OCI-LY1 (cell line): ENCODE results near the gene FSD1L.

Source experiments
- H2AFZ ChIP-seq: fragments of 200-600 bp; sonication (generic), shearing (Covaris generic); 2 replicates; pipeline ENCODE4 v1.6.0; 2014; ENCODE audit warnings: antibody characterized with exemption, mild to moderate bottlenecking, low read length
- H3F3A ChIP-seq: fragments of 200-600 bp; sonication (generic), shearing (Covaris generic); 2 replicates; pipeline ENCODE4 v1.6.0; 2014; ENCODE audit warnings: mild to moderate bottlenecking, antibody characterized with exemption, low read length, moderate library complexity; ENCODE audit not compliant: insufficient read depth
- H3K27ac ChIP-seq: fragments of 200-600 bp; sonication (generic); 2 replicates; pipeline ENCODE4 v1.5.1; 2014; ENCODE audit warnings: low read length, mixed run types, mild to moderate bottlenecking, low read depth; ENCODE audit not compliant: poor library complexity, severe bottlenecking
- H3K27me3 ChIP-seq: fragments of 200-600 bp; sonication (generic); 2 replicates; pipeline ENCODE4 v1.6.0; 2014; ENCODE audit warnings: antibody characterized with exemption, mild to moderate bottlenecking, low read length, moderate library complexity; ENCODE audit not compliant: insufficient read depth
- H3K36me3 ChIP-seq: fragments of 200-600 bp; sonication (generic); 2 replicates; pipeline ENCODE4 v1.6.1; 2014; ENCODE audit warnings: mild to moderate bottlenecking, antibody characterized with exemption, low read length, moderate library complexity, mixed read lengths; ENCODE audit not compliant: insufficient read depth
- H3K4me1 ChIP-seq: fragments of 200-600 bp; sonication (generic); 2 replicates; pipeline ENCODE4 v1.5.1; 2014; ENCODE audit warnings: mild to moderate bottlenecking, low read length, moderate library complexity; ENCODE audit not compliant: insufficient read depth, severe bottlenecking
- H3K4me2 ChIP-seq: fragments of 200-600 bp; sonication (generic), shearing (Covaris generic); 2 replicates; pipeline ENCODE4 v1.6.1; 2014; ENCODE audit warnings: low read length
- H3K4me3 ChIP-seq: fragments of 200-600 bp; sonication (generic); 2 replicates; pipeline ENCODE4 v1.5.1; 2014; ENCODE audit warnings: low read length, low read depth, mild to moderate bottlenecking, mixed read lengths; ENCODE audit not compliant: poor library complexity, severe bottlenecking
- H3K79me2 ChIP-seq: fragments of 200-600 bp; shearing (Covaris generic); 2 replicates; pipeline ENCODE4 v1.6.1; 2016; ENCODE audit warnings: mixed run types, low read length, mixed read lengths; ENCODE audit not compliant: insufficient read depth
- H3K9ac ChIP-seq: fragments of 200-600 bp; sonication (generic), shearing (Covaris generic); 2 replicates; pipeline ENCODE4 v1.6.1; 2014; ENCODE audit warnings: mild to moderate bottlenecking, low read length, mixed read lengths
- H3K9me2 ChIP-seq: fragments of 200-600 bp; sonication (generic), shearing (Covaris generic); 2 replicates; pipeline ENCODE4 v1.6.1; 2014; ENCODE audit warnings: low read depth, mild to moderate bottlenecking, low read length, mixed read lengths
- H3K9me3 ChIP-seq: fragments of 200-600 bp; shearing (Covaris generic); 2 replicates; pipeline ENCODE4 v1.6.1; 2014; ENCODE audit warnings: low read length, mixed read lengths
- H4K20me1 ChIP-seq: fragments of 200-600 bp; sonication (generic), shearing (Covaris generic); 2 replicates; pipeline ENCODE4 v1.6.0; 2016; ENCODE audit warnings: mild to moderate bottlenecking, low read length; ENCODE audit not compliant: insufficient read depth
- EZH2 ChIP-seq: fragments of 200-600 bp; sonication (generic), shearing (Covaris generic); IDR thresholded peaks from 2 replicates; pipeline ENCODE4 v1.8.0; 2017; ENCODE audit warnings: borderline replicate concordance, mixed run types, mild to moderate bottlenecking, antibody characterized with exemption, low read length, moderate library complexity, mixed read lengths
- TF ChIP-seq, protein P1 (sequence below): fragments of 200-600 bp; sonication (generic), shearing (Covaris generic); IDR thresholded peaks from 2 replicates; pipeline ENCODE4 v1.5.1; 2017; ENCODE audit warnings: mild to moderate bottlenecking, antibody characterized with exemption, low read length, moderate library complexity, mixed read lengths

FSD1L gene

DNA sequence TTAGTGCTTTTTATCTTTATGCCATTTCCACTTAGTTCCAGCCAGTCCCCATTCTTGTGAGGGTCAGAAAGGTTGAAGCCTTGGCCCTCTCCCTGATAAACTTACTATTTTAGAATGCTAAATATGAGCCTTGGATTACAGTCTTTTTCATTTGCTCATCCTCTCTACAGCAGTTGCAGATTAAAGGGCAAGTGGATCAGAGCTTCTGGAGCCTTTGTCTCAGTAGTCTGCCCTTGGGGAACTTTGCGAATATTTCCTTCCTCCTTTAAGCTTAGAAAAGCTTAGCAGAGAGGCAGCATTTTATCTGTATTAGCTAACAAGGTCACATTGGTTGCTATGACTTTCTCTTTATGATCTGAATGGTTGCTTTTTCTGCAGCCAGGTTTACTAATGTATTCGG, 11.5 kb downstream of the FSD1L start:
- H3F3A ChIP-seq = no peaks in the 10 kb centered on the region
- H3K27ac ChIP-seq = no peak overlapping the region
- H2AFZ ChIP-seq = no peak overlapping the region
- H3K9ac ChIP-seq = no peak overlapping the region
- H3K79me2 ChIP-seq = no peaks in the 10 kb centered on the region
- TF ChIP-seq, protein P1, sequence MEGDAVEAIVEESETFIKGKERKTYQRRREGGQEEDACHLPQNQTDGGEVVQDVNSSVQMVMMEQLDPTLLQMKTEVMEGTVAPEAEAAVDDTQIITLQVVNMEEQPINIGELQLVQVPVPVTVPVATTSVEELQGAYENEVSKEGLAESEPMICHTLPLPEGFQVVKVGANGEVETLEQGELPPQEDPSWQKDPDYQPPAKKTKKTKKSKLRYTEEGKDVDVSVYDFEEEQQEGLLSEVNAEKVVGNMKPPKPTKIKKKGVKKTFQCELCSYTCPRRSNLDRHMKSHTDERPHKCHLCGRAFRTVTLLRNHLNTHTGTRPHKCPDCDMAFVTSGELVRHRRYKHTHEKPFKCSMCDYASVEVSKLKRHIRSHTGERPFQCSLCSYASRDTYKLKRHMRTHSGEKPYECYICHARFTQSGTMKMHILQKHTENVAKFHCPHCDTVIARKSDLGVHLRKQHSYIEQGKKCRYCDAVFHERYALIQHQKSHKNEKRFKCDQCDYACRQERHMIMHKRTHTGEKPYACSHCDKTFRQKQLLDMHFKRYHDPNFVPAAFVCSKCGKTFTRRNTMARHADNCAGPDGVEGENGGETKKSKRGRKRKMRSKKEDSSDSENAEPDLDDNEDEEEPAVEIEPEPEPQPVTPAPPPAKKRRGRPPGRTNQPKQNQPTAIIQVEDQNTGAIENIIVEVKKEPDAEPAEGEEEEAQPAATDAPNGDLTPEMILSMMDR = no peak
- no peak for TF ChIP-seq EZH2
- no peaks in the 10 kb centered on the region; the same call in 1 of the 2 replicates for H3K36me3 ChIP-seq
- no peaks in the 10 kb centered on the region for H4K20me1 ChIP-seq
- H3K9me3 ChIP-seq = peaks cover 11% of the 10 kb centered on the region
- H3K9me2 ChIP-seq = no peaks in the 10 kb centered on the region
- H3K4me3 ChIP-seq = no peak overlapping the region
- H3K27me3 ChIP-seq = no peaks in the 10 kb centered on the region
- no peak overlapping the region for H3K4me2 ChIP-seq
- H3K4me1 ChIP-seq = no peaks in the 10 kb centered on the region

DNA sequence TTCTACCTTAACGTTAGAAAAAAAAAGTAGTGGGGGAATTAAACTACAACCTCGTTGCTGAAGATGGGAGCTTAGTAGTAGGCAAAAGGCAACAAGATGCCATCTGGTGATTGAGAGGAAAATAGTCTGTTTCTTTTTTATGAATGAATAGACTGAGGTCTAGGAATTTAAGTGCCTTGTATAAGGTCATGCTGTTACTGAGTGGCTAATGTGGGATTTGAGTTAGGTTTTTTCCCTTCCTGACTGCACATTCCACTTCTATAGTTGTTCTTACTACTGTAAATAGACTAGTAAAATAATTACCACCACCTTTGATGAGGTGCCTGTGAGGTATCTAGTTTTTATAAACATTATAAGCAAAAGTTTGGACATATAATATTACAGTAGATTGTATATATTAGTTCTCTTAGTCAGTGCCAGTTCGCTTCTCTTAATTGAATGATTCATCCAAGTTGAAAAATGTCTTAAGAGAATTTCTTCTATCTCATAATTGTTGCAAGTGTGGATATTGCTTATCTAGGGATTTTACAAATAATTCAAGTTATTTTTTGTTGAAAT, 19.1 kb downstream of the FSD1L start:
- no peak for TF ChIP-seq EZH2
- TF ChIP-seq, protein P1 = no peak
- no peak overlapping the region for H3K4me3 ChIP-seq
- no peak overlapping the region for H2AFZ ChIP-seq
- H3K27ac ChIP-seq = no peak overlapping the region
- H3K4me1 ChIP-seq = no peaks in the 10 kb centered on the region
- H3K9me2 ChIP-seq = no peaks in the 10 kb centered on the region
- H3K9me3 ChIP-seq = no peaks in the 10 kb centered on the region
- no peak overlapping the region for H3K9ac ChIP-seq
- H3K79me2 ChIP-seq = no peaks in the 10 kb centered on the region
- no peaks in the 10 kb centered on the region for H4K20me1 ChIP-seq
- H3K4me2 ChIP-seq = no peak overlapping the region
- no peaks in the 10 kb centered on the region for H3K27me3 ChIP-seq
- H3F3A ChIP-seq = no peaks in the 10 kb centered on the region; the same call in 1 of the 2 replicates
- peaks cover 5% of the 10 kb centered on the region for H3K36me3 ChIP-seq

DNA sequence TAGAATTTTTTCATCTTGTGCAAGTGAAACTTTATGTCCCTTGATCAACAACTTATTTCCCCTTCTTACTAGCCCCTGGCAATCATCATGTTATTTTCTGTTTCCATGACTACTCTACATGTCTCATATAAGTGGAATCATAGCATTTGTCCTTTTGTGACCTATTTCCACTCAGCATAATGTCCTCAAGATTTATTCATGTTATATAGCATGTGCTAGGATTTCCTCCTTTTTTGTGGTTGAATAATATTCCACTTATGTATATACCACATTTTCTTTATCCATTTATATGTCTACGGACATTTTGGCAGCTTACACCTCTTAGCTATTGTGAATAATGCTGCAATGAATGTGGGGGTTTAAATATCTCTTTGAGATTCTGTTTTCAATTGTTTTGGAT, 21.0 kb downstream of the FSD1L start:
- Histone ChIP-seq H3F3A (no peaks in the 10 kb centered on the region; the same call in 1 of the 2 replicates), H3K9ac (no peak overlapping the region), H3K4me2 (no peak overlapping the region), H3K36me3 (peaks cover 5% of the 10 kb centered on the region), H3K9me3 (no peaks in the 10 kb centered on the region), H3K79me2 (no peaks in the 10 kb centered on the region), H4K20me1 (no peaks in the 10 kb centered on the region), H3K27me3 (no peaks in the 10 kb centered on the region), H3K4me3 (no peak overlapping the region), H3K4me1 (no peaks in the 10 kb centered on the region), H3K27ac (no peak overlapping the region), H3K9me2 (no peaks in the 10 kb centered on the region), H2AFZ (no peak overlapping the region)
- TF ChIP-seq, protein P1 = no peak
- TF ChIP-seq EZH2 = no peak
